SU-DHL-6 (cell line): ENCODE data around the gene AZGP1.

Experiments used
- EZH2phosphoT487 ChIP-seq: fragments of 200-600 bp; sonication (generic), shearing (Covaris generic); conservative IDR thresholded peaks from 2 replicates; pipeline ENCODE4 v1.6.1; 2018; ENCODE audit warnings: mild to moderate bottlenecking, antibody characterized with exemption, low read length, moderate library complexity, mixed read lengths
- TF ChIP-seq, protein P1 (sequence below): fragments of 200-600 bp; sonication (generic); IDR thresholded peaks from one replicate; pipeline ENCODE4 v1.5.1; 2017; ENCODE audit warnings: antibody characterized with exemption, mild to moderate bottlenecking, low read length, moderate library complexity; ENCODE audit not compliant: insufficient read depth, poor library complexity, severe bottlenecking

DNA sequence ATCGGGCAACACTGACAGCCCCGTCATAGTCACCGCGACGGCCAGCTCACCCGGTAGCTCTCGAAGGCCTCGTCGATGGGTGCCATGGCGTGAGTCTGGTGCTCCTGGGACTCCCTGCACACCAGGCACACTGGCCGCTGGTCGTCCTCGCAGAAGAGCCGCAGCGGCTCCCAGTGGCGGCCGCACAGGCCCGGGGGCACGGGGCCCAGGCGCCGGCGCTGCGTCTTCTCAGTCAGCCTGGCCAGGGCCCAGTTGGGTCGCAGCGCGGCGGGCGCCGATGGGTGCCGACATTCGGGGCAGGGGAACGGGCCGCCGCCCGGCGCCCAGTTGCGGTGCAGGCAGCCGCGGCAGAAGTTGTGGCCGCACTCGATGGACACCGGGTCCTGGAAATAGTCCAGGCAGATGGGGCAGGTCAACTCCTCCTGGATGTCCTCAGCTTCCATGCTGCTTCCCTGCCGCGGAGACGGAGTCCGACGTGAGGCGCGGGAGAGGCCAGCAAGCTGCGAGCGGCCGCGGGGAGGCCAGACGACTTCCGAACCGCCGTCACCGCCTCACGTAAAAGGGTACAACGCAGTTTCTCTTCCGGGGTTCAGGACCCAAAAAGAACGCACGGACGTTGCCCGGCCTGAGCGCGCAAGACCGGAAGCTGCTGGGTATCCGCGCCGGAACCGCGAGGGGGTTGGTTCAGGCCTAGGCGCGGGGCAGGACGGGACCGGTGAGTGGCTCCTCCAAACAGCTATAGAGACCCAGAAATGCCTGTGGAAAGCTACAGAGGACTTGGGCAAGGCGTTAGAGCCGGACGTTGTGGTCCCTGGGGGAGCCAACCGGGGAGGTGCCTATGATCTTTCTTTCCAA is 56.6 kb downstream of the AZGP1 start, which contains the start of gene TRIM4:
- TF ChIP-seq, protein P1, sequence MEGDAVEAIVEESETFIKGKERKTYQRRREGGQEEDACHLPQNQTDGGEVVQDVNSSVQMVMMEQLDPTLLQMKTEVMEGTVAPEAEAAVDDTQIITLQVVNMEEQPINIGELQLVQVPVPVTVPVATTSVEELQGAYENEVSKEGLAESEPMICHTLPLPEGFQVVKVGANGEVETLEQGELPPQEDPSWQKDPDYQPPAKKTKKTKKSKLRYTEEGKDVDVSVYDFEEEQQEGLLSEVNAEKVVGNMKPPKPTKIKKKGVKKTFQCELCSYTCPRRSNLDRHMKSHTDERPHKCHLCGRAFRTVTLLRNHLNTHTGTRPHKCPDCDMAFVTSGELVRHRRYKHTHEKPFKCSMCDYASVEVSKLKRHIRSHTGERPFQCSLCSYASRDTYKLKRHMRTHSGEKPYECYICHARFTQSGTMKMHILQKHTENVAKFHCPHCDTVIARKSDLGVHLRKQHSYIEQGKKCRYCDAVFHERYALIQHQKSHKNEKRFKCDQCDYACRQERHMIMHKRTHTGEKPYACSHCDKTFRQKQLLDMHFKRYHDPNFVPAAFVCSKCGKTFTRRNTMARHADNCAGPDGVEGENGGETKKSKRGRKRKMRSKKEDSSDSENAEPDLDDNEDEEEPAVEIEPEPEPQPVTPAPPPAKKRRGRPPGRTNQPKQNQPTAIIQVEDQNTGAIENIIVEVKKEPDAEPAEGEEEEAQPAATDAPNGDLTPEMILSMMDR: no peak
- TF ChIP-seq EZH2phosphoT487: no peak
